B cell (primary cell): ENCODE results near the gene C5AR1. TPM values are rescaled to one million over a fixed set of nuclear protein-coding genes. Genes with fewer than 3 reads are reported as not detected.

Experiments
- ATAC-seq: fragments of 200-7000 bp; cut with Tn5 transposase; one replicate; pipeline ENCODE4 v1.10.0; 2021; ENCODE audit warnings: low read depth, mild to moderate bottlenecking, moderate number of reproducible peaks, moderate library complexity
- CTCF ChIA-PET: fragments of 350-600 bp; sonication (Branson Sonifier 250); formaldehyde crosslinking; loops from one replicate; lab custom pipeline; 2021; ENCODE audit warnings: antibody characterized with exemption, inconsistent platforms; lab: Charles Lee
- POLR2A ChIA-PET: fragments of 350-600 bp; sonication (Branson Sonifier 250); formaldehyde crosslinking; loops from one replicate; lab custom pipeline; 2021; ENCODE audit warnings: antibody characterized with exemption; lab: Charles Lee
- DNase-seq: peaks from one replicate; pipeline ENCODE4 v3.0.0; 2013
- H2AFZ ChIP-seq: 2 replicates; pipeline ENCODE4 v1.6.1; 2012; ENCODE audit warnings: mild to moderate bottlenecking, low read depth, low read length; ENCODE audit not compliant: insufficient read depth, poor library complexity, severe bottlenecking
- H3K27ac ChIP-seq, 2 donors: 1 replicate in 1 of 2; 2 replicates in 1 of 2; pipeline ENCODE4 v1.5.1; 2012 to 2013; ENCODE audit warnings: low read length in 2 of 2, mild to moderate bottlenecking in 2 of 2, moderate library complexity in 1 of 2
- H3K27me3 ChIP-seq, 4 experiments: fragments of 200-600 bp in 1 of 4; sonication (generic) in 1 of 4; replicated peaks in 1 of 4; 1 replicate in 2 of 4; 2 replicates in 2 of 4; pipeline versions ENCODE4 v1.6.1 to v1.7.0; 2013 to 2016; ENCODE audit warnings: low read length in 3 of 4, mild to moderate bottlenecking in 2 of 4, mixed read lengths in 1 of 4, moderate library complexity in 1 of 4; ENCODE audit not compliant: insufficient read depth in 4 of 4, control insufficient read depth in 3 of 4; ENCODE audit errors: control extremely low read depth in 1 of 4
- H3K36me3 ChIP-seq, 2 experiments: replicated peaks in 1 of 2; 1 replicate in 1 of 2; 2 replicates in 1 of 2; pipeline versions ENCODE4 v1.6.1 to v1.7.1; 2013; ENCODE audit warnings: low read length in 1 of 2; ENCODE audit not compliant: insufficient read depth in 2 of 2, control insufficient read depth in 1 of 2; ENCODE audit errors: control extremely low read depth in 1 of 2, extremely low read depth in 1 of 2
- H3K4me1 ChIP-seq, 2 donors: fragments of 200-600 bp in 1 of 2; sonication (generic) in 1 of 2; 1 replicate in 1 of 2; 2 replicates in 1 of 2; pipeline versions ENCODE4 v1.5.1 to v1.6.1; 2013 to 2017; ENCODE audit warnings: low read length in 2 of 2; ENCODE audit not compliant: control insufficient read depth in 2 of 2, insufficient read depth in 2 of 2
- H3K4me2 ChIP-seq: replicated peaks from 2 replicates; pipeline ENCODE3; 2012; ENCODE audit warnings: mild to moderate bottlenecking, low read depth, low read length; ENCODE audit not compliant: poor library complexity, severe bottlenecking
- H3K4me3 ChIP-seq, 5 experiments: fragments of 200-600 bp in 1 of 5; sonication (generic) in 1 of 5; 1 replicate in 3 of 5; 2 replicates in 2 of 5; pipeline versions ENCODE4 v1.5.1 to v1.7.0; 2011 to 2016; ENCODE audit warnings: low read length in 4 of 5, mild to moderate bottlenecking in 4 of 5, low read depth in 2 of 5, control low read depth in 1 of 5, moderate library complexity in 1 of 5; ENCODE audit not compliant: insufficient read depth in 1 of 5; ENCODE audit errors: control extremely low read depth in 1 of 5, extremely low read depth in 1 of 5
- H3K79me2 ChIP-seq: fragments of 200-600 bp; sonication (generic); one replicate; pipeline ENCODE4 v1.6.0; 2016; ENCODE audit warnings: low read length; ENCODE audit not compliant: control insufficient read depth, insufficient read depth
- H3K9ac ChIP-seq: fragments of 200-600 bp; sonication (generic); 2 replicates; pipeline ENCODE4 v1.6.1; 2017; ENCODE audit warnings: mild to moderate bottlenecking, low read length, moderate library complexity
- H3K9me3 ChIP-seq, 3 donors: one replicate each; pipeline versions ENCODE4 v1.6.1 to v1.7.1; 2013; ENCODE audit warnings: low read length in 2 of 3; ENCODE audit not compliant: control insufficient read depth in 2 of 3, insufficient read depth in 1 of 3; ENCODE audit errors: control extremely low read depth in 1 of 3
- H4K20me1 ChIP-seq: 2 replicates; pipeline ENCODE4 v1.6.0; 2012; ENCODE audit warnings: mild to moderate bottlenecking, low read length; ENCODE audit not compliant: insufficient read depth, control insufficient read depth, poor library complexity, severe bottlenecking
- H3K27ac Mint-ChIP-seq: one replicate; pipeline ENCODE4 v1.8.0; 2021; ENCODE audit warnings: mixed read lengths
- H3K27me3 Mint-ChIP-seq: one replicate; pipeline ENCODE4 v1.8.0; 2021; ENCODE audit warnings: mixed read lengths
- H3K4me1 Mint-ChIP-seq: one replicate; pipeline ENCODE4 v1.8.0; 2021; ENCODE audit warnings: mixed read lengths
- H3K4me3 Mint-ChIP-seq: one replicate; pipeline ENCODE4 v1.8.0; 2021; ENCODE audit warnings: mixed read lengths
- H3K9me3 Mint-ChIP-seq: one replicate; pipeline ENCODE4 v1.8.0; 2022; ENCODE audit warnings: mixed read lengths; ENCODE audit not compliant: insufficient read depth
- EZH2 ChIP-seq: IDR thresholded peaks from 2 replicates; pipeline ENCODE4 v1.6.1; 2012; ENCODE audit warnings: borderline replicate concordance, low read depth, mild to moderate bottlenecking, moderate library complexity, low read length; ENCODE audit not compliant: insufficient read depth, poor library complexity, severe bottlenecking
- WGBS: methylation state at CpG from one replicate; pipeline ENCODE4 v1.1.5; 2013; ENCODE audit warnings: missing lambda C conversion rate; ENCODE audit not compliant: insufficient coverage; 5-methylcytosine and 5-hydroxymethylcytosine counted together
- intact Hi-C: fragments of 100-400 bp; cut with micrococcal nuclease; formaldehyde crosslinking; loops from one replicate; pipeline ENCODE4 v1.10.0; 2022
- polyA plus RNA-seq: library from polyadenylated mRNA; depleted of rRNA; stranded (reverse); fragments of >200 nt; gene quantifications from 2 replicates; pipeline ENCODE4 v1.2.3, GENCODE V29; 2012
- total RNA-seq, 2 donors: library from RNA; stranded (reverse); fragments of 120-200 nt in 1 of 2; gene quantifications; 1 replicate in 1 of 2; 2 replicates in 1 of 2; pipeline versions ENCODE4 v1.2.3 to v1.2.4, GENCODE V29; 2013 to 2022
- TF ChIP-seq, protein P1 (sequence below): fragments of 200-600 bp; IDR thresholded peaks from one replicate; pipeline ENCODE4 v1.8.0; 2022; ENCODE audit warnings: antibody characterized with exemption, mild to moderate bottlenecking

Gene C5AR1
- total and polyA plus RNA-seq, 2 donors (not counting 1 experiment from before 2014, with no cell fraction given), result 4.1 to 4.9 TPM

DNA sequence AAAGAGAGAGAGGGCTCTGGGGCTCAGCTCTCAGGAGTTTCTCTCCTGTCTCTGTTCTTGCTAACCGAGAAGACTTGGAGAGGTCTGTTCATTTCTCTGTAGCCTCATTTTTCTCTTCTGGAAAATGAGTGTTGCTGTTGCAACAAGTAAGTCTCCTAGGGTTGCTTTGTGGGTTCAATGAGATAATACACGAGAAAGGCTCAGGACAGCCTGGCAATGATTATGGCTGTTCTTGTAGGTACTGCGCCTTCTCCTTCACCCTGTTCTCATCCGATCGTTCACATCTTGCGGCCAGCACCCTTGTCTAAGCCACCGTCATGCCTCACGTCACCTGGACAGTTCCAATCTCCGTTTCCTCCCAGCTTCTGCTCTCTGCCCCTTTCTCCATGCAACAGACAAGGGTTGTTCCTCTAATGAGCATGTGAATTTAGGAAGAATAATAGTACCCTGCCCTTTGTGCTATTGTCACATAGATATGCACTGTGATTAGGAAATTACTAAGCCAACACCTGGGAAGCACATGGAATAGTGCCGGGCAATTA, 4.2 kb downstream of the C5AR1 start:
- no peak for DNase-seq
- Histone ChIP-seq H3K9me3 (peaks cover 0 to 16% (median 0%) of the 10 kb centered on the region in 3 donors), H3K27me3 (peaks cover 0 to 20% (median 1%) of the 10 kb centered on the region in 4 experiments), H3K4me1 (no peaks in the 10 kb centered on the region), H4K20me1 (no peaks in the 10 kb centered on the region), H3K79me2 (no peaks in the 10 kb centered on the region), H3K4me2 (no peak overlapping the region), H3K27ac (no peak overlapping the region), H3K9ac (no peak overlapping the region), H3K4me3 (no peak overlapping the region), H3K36me3 (no peaks in the 10 kb centered on the region), H2AFZ (no peak overlapping the region)
- no peak overlapping the region for H3K27ac Mint-ChIP-seq
- TF ChIP-seq EZH2, result no peak
- TF ChIP-seq, protein P1, sequence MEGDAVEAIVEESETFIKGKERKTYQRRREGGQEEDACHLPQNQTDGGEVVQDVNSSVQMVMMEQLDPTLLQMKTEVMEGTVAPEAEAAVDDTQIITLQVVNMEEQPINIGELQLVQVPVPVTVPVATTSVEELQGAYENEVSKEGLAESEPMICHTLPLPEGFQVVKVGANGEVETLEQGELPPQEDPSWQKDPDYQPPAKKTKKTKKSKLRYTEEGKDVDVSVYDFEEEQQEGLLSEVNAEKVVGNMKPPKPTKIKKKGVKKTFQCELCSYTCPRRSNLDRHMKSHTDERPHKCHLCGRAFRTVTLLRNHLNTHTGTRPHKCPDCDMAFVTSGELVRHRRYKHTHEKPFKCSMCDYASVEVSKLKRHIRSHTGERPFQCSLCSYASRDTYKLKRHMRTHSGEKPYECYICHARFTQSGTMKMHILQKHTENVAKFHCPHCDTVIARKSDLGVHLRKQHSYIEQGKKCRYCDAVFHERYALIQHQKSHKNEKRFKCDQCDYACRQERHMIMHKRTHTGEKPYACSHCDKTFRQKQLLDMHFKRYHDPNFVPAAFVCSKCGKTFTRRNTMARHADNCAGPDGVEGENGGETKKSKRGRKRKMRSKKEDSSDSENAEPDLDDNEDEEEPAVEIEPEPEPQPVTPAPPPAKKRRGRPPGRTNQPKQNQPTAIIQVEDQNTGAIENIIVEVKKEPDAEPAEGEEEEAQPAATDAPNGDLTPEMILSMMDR, result no peak
- intact Hi-C loops, result no loop called here
- WGBS, result 88% methylated on average over 8 of the region's 10 CpGs
- no peak overlapping the region for H3K4me3 Mint-ChIP-seq
- H3K27me3 Mint-ChIP-seq, result peaks cover 23% of the 10 kb centered on the region
- ChIA-PET CTCF (no interaction called here), POLR2A (no interaction called here)
- H3K4me1 Mint-ChIP-seq, result no peaks in the 10 kb centered on the region
- ATAC-seq, result no peak
- no peaks in the 10 kb centered on the region for H3K9me3 Mint-ChIP-seq

GRCh38 chr19:47315125-47315821, 5.6 kb downstream of the C5AR1 start:
- H2AFZ ChIP-seq, result no peak overlapping the region
- CTCF ChIA-PET, result interaction anchor here (0.8 kb wide), 1 partner anchor 20 kb away, joined by 3 read pairs; no protein-coding TSS in a partner anchor

More at GRCh38 chr19:47315125-47315821, 5.6 kb downstream of the C5AR1 start:
- no peak overlapping the region for H3K27ac ChIP-seq
- TF ChIP-seq EZH2, result no peak
- TF ChIP-seq, protein P1, result no peak
- H3K27me3 ChIP-seq, result peaks cover 0 to 18% (median 1%) of the 10 kb centered on the region in 4 experiments
- WGBS, result 45% methylated on average over 11 of the region's 12 CpGs
- H3K9ac ChIP-seq, result no peak overlapping the region
- Mint-ChIP-seq H3K4me1 (no peaks in the 10 kb centered on the region), H3K27ac (no peak overlapping the region), H3K4me3 (no peak overlapping the region), H3K9me3 (no peaks in the 10 kb centered on the region), H3K27me3 (peaks cover 18% of the 10 kb centered on the region)
- POLR2A ChIA-PET, result interaction anchor here (0.6 kb wide), 1 partner anchor 501 kb away, joined by 3 read pairs; no protein-coding TSS in a partner anchor
- H3K79me2 ChIP-seq, result no peaks in the 10 kb centered on the region
- DNase-seq (no peak), ATAC-seq (no peak)
- H3K4me1 ChIP-seq, result no peaks in the 10 kb centered on the region
- H3K36me3 ChIP-seq, result no peaks in the 10 kb centered on the region
- peaks cover 0 to 16% (median 0%) of the 10 kb centered on the region in 3 donors for H3K9me3 ChIP-seq
- intact Hi-C loops, result no loop called here
- peak overlapping the region in 1 of 5 experiments; percentile 36 for H3K4me3 ChIP-seq
- H3K4me2 ChIP-seq, result no peak overlapping the region
- no peaks in the 10 kb centered on the region for H4K20me1 ChIP-seq
